GOT3 (cell line): ENCODE data around the gene GDPD4.

Source experiments
- DNase-seq: peaks from one replicate; lab custom pipeline; 2025; ENCODE audit warnings: mixed read lengths; lab: John Stamatoyannopoulos, UW

Gene GDPD4

DNA sequence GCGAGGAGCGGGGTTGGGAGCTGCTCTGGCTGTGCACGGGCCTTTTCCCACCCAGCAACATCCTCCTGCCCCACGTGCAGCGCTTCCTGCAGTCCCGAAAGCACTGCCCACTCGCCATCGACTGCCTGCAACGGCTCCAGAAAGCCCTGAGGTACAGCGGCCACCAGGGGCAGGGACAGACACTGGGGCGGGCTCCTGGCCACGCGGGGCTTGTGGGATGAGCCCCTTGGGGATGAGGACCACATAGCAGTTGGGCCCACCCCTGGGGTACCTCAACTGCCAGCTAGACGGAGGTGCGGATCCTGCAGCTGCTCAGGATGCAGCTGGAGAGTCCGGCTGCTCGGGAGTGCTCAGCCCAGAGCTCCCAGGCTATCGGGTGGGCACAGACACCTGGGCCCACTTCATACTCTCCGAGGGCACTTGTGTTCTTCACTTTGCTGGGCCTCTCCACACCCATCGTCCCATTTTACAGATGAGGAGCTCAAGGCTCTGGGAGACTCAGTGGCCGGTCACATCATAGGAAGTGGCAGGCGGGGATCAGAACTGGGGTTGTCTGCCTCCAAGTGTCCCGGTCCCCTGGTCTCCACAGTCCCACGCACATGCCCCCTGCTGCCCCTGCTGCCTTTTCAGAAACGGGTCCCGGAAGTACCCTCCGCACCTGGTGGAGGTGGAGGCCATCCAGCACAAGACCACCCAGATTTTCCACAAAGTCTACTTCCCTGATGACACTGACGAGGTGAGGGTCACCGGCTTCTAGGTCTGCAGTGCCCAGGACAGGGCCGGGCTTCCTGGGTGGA, 95.8 kb downstream of the GDPD4 start:
- DNase-seq = no peak

DNA sequence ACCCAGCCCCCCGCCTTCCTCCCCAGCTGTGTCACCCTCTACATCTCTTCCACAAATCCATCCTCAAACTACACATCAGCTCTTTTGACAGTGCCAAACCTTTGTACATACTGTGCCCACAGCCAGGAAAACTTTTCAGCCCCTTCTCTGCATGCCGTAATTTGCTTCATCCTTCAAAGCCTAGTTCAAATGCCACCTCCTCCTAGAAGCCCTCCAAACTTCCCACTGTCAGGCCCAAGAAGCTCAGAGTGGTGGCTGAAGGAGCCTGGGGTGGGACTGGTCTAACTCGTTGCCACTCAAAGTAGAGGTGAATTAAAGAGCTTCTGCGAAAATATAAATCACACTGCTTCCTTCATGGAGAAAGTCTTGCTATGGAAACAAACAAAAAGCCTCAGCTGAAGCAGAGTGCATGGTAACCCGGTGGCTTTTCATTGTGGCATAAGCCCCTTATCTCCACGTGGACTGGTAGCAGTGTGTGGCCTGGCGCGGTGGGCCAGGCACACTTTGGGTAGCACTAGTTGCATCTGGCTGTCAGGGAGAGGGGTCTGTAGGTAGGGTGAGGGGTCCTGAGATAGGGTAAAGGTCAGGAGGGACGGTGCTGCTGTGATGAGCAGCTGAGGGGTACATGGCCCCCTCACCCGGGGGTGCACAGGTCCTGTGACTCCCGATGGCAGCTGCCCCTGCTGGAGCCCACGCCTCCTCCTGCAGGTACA, 96.6 kb downstream of the GDPD4 start:
- no peak for DNase-seq

- DNase-seq = no peak
These were observed 97.4 kb downstream of the GDPD4 start for GRCh38 chr11:77203901-77204753.

DNA sequence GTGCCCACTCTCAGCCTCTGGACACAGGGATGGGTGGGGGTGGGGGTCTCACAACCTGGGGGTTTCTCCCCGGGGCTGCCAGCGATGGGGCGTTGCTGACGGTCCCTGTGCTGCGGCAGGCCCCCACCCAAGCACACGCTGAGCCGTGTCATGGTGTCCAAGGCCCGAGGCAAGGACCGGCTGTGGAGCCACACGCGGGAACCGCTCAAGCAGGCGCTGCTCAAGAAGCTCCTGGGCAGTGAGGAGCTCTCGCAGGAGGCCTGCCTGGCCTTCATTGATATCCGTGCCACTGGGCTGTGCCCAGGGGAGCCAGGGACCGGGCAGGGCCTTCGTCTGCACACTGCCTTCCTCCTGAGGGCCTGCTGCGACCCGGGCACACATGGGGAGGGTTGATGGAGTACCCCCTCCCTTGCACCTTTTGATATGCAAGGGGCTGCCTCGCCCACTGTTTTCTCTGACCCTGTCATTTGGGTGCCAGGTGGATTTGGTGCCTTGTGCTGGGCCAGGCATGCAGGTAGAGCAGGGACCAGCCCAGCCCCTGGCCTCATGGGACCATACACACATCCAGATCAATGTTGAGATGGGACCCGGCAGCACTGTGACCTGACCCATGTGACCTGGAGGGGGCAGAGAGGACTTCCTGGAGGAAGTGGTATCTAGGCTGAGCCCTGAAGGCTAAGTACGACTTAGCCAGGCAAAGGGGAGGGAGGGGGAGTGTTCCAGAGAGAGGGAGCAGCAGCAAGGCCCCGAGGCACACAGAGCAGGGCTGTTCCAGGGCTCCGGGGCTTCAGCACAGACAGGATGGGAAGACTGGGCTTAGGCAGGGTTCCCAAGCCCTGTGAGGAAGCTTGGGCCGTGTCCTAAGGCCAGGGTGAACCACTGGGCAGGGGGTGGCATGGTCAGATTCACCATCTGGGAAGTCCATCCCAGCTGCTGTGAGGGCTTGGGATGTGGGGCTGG, 98.3 kb downstream of the GDPD4 start:
- no peak for DNase-seq

- DNase-seq = no peak
These were observed 99.3 kb downstream of the GDPD4 start for GRCh38 chr11:77201991-77202841.

- DNase-seq = no peak
These were observed 100.1 kb downstream of the GDPD4 start for GRCh38 chr11:77201370-77201769.

- DNase-seq = no peak
These were observed 100.9 kb downstream of the GDPD4 start for GRCh38 chr11:77200351-77201268.

DNA sequence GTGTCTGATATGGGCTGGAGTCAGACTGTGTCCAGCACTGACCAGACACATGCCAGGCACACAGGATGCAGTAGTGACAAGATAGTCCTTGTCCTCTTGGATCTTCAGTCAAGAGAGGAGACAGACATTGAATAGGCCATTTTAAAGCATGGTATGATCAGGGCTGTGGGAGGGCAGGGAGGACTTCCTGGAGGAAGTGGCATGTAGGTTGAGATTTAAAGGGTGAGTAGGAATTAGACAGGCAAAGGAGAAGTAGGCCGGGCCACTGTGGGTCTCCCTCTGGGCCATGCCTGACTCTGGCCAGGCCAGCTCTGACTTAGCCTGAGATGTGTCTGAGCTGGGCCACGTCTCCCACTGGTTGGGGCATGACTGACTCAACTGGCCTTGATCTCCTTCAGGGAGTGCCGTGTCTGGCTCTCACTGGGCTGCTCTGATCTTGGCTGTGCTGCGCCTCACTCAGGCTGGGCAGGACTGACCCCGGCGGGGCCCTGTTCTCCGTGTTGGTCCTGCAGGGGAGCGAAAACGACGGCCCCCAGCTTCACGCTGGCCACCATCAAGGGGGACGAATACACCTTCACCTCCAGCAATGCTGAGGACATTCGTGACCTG, 102.2 kb downstream of the GDPD4 start:
- no peak for DNase-seq

GRCh38 chr11:77198440-77198849, 103.0 kb downstream of the GDPD4 start:
- no peak for DNase-seq

DNA sequence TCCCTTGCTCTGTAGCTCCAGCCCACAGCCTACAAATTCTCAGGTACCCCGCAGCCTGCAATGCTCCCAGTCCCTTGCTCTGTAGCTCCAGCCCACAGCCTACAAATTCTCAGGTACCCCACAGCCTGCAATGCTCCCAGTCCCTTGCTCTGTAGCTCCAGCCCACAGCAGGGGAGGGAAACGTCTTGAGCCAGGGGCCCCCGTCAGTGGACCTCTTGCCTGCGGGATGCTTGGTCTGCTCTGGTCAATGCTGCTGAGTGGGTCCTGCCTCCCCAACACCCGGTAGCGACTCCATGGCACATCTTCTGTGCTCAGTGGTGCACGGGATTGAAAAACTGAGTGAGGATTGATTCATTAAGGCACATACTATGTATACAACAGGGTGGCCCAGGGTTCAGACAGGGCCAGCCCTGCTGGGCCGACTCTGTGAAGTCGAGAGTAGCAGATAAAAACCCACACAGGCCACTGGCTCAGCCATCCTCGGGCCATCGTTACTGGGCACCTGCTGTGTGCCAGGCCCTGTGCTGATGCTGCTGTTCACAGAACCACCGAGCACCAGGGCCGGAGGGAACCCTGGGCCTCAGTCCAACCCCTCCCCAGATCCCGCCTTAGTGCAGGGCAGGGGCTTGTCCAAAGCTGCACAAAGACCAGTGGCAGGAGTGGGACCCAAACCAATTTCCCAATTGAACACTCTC, 103.7 kb downstream of the GDPD4 start:
- no peak for DNase-seq

DNA sequence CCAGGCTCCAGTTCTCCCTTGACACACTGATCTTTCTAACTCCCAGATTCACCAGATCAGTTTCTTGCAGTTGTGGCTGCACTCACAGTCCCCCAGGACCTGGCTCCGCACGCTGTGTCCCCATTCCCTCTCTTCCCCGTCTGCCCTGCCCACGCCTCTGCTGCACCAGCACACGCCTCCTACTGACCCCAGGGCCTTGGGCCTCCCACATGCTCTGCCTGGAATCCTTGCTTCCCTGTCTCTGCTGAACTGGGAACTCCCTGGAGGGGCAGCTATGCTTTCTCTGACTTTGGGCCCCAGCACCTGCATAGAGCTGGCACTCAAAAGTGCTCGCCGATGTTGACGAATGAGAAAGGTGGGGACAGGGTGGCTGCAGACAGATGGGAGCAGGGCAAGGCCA, 104.5 kb downstream of the GDPD4 start:
- no peak for DNase-seq

GRCh38 chr11:77195071-77195755, 106.3 kb downstream of the GDPD4 start:
- no peak for DNase-seq

- DNase-seq = no peak
These were observed 107.3 kb downstream of the GDPD4 start for GRCh38 chr11:77193911-77194830.

DNA sequence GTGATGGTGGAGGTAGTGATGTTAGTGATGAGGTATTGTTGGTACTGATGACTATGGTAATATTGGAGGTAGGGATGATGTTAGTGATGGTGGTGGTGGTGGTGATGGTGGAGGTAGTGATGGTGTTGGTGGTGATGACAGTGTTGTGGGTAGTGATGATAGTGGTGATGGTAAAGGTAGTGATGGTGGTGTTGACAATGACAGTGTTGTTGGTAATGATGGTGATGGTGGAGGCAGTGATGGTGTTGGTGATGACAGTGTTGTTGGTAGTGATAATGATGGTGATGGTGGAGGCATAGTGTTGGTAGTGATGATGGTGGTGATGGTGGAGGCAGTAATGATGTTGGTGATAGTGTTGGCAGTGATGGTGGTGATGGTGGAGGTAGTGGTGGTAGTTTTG, 108.3 kb downstream of the GDPD4 start:
- DNase-seq = no peak

DNA sequence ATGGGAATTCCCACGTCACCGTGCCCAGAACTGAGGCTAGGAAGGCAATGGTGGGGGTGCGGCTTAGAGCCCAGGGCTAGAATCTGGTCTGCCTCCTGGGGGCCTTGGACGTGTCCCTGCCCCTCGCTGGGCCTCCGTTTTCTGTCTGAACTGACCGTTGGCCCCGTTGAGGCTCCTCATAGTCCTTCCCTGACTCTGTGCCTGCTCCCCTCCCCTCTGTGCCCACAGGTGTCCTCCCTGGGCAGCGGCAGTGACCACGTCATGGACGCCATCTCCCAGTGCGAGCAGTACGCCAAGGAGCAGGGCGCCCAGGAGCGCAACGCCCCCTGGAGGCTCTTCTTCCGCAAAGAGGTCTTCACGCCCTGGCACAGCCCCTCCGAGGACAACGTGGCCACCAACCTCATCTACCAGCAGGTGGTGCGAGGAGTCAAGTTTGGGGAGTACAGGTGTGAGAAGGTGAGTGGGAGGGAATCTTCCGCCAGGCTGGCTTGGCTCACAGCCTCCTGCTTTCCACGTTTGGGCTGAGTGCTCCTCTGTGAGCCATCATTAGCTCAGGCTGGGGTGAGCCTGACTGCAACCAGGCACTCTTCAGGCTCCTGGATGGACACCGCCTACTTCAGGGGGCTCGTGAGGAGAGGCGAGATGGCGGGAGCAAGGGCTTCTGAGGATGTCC, 109.5 kb downstream of the GDPD4 start:
- DNase-seq = peak; percentile 18

DNA sequence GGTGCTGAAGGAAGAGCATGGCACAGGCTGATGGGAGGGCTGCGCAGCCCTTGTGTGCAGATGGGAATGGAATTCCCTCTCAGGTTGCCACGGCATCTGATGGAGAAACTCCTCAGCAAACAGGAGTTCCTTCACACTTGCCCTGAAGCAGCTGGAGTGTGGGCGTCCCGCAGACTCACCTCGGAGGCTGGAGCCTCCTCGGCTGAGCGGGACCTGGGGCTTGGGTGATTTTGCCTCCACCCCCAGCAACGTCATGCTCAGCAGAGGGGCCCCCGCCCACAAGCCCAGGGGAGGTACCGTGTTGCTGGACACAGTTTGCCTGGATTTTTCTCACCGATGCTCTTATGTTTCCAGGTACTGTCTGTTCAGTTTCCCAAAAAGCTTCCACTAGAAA, 110.1 kb downstream of the GDPD4 start:
- no peak for DNase-seq
